ENCODE data around the gene GAGE12J.
"Not testable (repeated sequence)": the region's sequence is repeated elsewhere in the genome, so short reads cannot be mapped to it uniquely, and the experiment has no call there.

The GAGE12J gene

GRCh38 chrX:49312176-49312575 lies 9.7 kb upstream of the GAGE12J start:
- no peak for DNase-seq

DNA sequence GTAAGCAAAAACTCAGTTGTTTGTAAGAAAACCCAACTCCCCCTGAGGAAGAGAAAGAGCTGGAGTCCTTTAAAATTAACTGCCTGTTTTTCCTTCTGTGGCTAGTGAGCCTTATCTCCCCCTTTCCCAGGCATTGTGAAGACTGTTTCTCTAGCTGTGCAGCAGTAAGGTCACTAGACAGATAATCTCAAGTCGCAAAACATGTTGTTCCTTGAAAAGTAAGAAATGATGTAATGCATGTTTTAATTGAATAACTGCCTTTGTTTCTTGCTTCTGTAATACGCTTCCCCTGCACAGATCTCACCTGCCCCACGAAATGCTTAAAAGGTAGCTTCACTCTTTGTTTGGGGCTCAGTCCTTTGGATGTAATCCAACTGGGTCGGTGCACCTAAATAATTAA lies 5.8 kb upstream of the GAGE12J start:
- no peak for DNase-seq

DNA sequence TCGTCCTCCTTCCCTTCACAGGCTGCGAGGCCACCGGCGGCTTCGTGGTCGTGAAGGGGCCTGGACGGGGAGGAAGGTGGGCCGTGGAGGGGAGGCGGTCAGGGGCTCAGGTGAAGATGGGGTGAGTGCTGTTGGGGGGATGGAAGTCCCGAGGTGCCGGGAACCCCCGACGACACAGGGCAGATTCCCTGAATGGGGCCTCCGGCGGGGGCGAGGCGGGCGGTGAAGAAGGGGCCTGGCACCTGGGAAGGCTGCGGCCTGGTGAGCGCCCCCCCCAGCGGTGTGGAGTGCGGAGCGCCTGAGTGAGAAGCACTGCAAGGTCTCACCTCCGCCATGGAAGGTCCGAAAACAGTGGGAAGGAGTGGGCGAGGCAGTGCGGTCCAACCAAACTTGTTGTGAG lies 429 bp downstream of the GAGE12J start:
- DNase-seq, result not testable (repeated sequence)

GRCh38 chrX:49323735-49324134 lies 1.9 kb downstream of the GAGE12J start:
- not testable (repeated sequence) for DNase-seq

GRCh38 chrX:49330421-49330820 lies 8.6 kb downstream of the GAGE12J start:
- not testable (repeated sequence) for DNase-seq

DNA sequence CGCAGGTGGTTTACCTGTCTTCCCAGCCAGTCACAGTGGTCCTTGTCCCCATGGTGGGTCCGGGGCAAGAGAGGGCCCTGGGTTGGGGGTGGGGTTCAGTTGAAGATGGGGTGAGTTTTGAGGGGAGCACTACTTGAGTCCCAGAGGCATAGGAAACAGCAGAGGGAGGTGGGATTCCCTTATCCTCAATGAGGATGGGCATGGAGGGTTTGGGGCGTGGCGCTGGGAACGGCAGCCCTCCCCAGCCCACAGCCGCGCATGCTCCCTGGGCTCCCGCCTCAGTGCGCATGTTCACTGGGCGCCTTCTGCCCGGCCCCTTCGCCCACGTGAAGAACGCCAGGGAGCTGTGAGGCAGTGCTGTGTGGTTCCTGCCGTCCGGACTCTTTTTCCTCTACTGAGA lies 9.4 kb downstream of the GAGE12J start, which contains the start of gene GAGE13:
Gene GAGE13 (plus strand): TSS at position 301 of the 400 bp plus-strand sequence. CDS start 1,156 bp downstream, outside the sequence.
- DNase-seq, result not testable (repeated sequence)

GRCh38 chrX:49331841-49332240 lies 10.0 kb downstream of the GAGE12J start:
- DNase-seq, result not testable (repeated sequence)

- DNase-seq, result not testable (repeated sequence)
Measured at GRCh38 chrX:49341449-49341848, 19.6 kb downstream of the GAGE12J start.

- DNase-seq, result not testable (repeated sequence)
Measured at GRCh38 chrX:49344496-49345175, 22.8 kb downstream of the GAGE12J start.

DNA sequence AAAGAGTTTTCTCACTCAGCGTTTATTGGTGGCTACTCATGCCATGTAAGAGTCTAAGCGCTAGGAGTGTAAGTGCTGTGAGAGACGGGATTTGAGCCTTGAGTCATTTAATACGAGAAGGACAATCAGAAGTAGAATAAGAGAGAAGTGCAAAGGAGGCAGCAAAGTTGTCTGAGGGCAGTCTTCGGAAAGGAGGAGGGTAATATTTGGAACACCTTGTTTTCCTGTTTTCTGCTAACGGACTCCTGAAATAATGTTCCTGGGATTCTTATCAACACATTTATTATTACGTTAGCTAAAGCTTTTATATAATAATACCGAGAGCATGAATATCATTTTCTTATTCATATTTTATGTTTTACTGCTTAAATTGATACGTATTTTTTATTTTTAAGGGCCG lies 23.6 kb downstream of the GAGE12J start:
- DNase-seq, result not testable (repeated sequence)

- DNase-seq, result not testable (repeated sequence)
Measured at GRCh38 chrX:49346150-49346549, 24.3 kb downstream of the GAGE12J start.

Measured in NCI-H1417 (cell line).